ENCODE measurements around the gene GPER1.
"Not testable (repeated sequence)": the region's sequence is repeated elsewhere in the genome, so short reads cannot be mapped to it uniquely, and the experiment has no call there.

Gene GPER1

DNA sequence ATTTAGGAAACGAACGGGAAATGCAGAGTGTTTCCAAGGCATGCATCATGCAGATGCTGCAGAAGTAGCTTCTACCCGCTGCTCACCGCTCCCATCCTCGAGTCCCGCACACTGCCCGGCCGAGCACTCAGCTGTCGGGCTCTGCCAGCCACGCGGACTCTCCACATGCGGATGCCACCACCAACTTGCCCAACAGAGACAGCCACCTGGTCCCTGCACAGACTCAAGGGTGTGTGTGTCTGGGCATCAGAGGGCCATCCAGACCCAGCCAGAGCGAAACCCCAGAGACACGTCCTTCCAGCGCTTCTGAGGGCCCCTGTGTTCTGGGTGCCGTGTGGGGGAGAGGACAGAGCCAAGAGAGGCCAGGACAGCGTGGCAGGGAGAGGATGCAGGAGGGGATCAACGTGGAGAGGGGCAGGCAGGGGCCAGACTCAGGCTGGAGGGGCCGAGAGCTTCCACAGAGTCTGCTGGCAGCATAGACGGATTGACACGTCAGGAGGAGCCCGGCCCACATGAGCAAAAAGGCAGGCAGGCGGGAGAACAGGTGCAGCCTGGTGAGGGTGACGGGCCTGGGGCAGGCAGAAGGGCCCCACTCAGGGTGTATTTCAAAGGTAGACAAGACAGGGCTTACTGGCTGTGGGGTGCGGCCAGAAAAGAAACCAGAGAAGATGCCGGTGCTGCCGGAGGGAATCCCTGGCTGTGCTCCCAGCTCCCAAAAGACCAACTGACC, 18.3 kb downstream of the GPER1 start:
- no peak for DNase-seq

DNA sequence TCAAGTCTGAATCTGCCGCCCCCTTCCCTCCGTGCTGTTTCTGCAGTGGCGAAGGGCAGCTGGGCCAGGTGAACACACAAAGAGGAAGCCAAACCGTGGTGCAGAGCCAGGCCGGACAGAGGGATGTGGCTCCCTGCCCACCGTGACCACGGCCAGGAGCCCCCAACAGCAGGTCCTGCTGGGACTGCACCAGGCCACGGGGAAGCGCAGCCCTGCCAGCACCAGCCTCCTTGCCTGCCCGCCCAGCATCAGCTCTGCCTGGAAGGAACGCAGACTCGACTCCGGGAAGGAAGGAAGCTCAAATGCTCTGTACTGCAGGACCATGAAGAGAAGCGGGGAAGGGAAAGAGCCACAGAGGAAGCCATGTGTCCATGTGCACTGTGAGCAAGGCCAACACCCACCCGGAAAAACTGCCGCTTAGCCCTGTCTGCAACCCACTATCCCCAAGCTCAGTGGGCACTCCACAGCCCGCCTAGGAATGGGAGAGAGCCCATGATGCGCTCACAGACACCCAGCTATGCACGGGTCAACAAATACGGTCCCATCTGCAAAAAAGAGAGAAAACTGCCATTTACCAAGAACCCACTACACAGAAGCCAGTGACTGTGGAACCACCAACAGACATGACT, 19.0 kb downstream of the GPER1 start:
- DNase-seq: no peak

GRCh38 chr7:1108264-1108920, 20.5 kb downstream of the GPER1 start:
- no peak for DNase-seq

- DNase-seq: no peak
Measured at GRCh38 chr7:1109581-1110310, 21.8 kb downstream of the GPER1 start.

DNA sequence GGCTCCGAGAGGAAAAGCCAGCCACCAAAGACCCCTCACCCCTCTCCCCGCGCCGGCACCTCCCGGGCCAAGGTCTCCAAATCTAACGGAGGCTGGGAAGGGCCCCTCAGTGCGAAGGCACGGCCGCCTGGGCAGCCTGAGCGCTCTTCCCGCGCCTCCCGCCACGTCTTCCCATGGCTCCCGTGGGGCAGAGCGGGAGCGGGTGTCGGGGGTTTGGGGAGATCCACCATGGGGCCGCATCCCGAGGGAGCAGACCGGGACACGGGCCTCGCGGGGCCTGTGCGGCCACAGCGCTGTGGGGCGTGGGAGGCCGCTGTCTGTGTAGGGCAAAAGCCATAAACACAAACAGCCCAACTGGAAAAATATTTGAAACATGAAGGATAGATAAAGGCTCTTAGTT, 22.4 kb downstream of the GPER1 start:
- DNase-seq: no peak

- no peak for DNase-seq
Measured at GRCh38 chr7:1111156-1111555, 23.2 kb downstream of the GPER1 start.

- no peak for DNase-seq
Measured at GRCh38 chr7:1112109-1112508, 24.2 kb downstream of the GPER1 start.

GRCh38 chr7:1112625-1113547, 25.0 kb downstream of the GPER1 start:
- DNase-seq: no peak

DNA sequence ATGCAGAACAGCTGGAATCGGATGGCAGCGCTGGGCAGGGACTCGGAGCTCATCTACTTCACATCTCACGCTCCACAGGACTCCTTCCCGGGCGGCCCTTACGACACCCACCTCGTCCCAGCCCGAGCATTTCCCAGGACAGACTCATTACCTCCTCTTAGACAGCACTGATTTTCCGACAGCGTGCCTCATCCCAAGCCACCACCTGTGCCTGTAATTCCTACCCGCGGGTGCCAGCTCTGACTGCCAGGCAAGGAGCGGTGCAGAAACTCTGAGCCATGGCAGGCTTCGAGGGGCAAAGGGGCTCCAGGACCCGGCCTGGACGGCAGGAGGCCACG, 25.6 kb downstream of the GPER1 start:
- no peak for DNase-seq

- DNase-seq: no peak
Measured at GRCh38 chr7:1114088-1114487, 26.2 kb downstream of the GPER1 start.

GRCh38 chr7:1114505-1114904, 26.6 kb downstream of the GPER1 start:
- no peak for DNase-seq

GRCh38 chr7:1115171-1116045, 27.5 kb downstream of the GPER1 start:
- DNase-seq: not testable (repeated sequence)

GRCh38 chr7:1116383-1117008, 28.6 kb downstream of the GPER1 start:
- not testable (repeated sequence) for DNase-seq

DNA sequence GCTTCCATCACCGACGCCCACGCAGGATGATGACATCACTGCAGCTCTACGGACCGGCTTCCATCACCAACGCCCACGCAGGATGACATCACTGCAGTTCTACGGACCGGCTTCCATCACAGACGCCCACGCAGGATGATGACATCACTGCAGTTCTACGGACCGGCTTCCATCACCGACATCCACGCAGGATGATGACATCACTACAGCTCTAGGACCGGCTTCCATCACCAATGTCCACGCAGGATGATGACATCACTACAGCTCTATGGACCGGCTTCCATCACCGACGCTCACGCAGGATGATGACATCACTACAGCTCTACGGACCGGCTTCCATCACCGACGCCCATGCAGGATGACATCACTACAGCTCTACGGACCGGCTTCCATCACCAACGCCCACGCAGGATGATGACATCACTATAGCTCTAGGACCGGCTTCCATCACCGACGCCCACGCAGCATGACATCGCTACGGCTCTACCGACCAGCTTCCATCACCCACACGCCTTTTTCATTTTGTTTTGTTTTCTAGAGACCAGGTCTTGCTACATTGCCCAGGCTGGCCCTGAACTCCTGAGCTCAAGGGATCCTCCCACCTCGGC, 29.5 kb downstream of the GPER1 start:
- no peak for DNase-seq

GRCh38 chr7:1119201-1119600, 31.3 kb downstream of the GPER1 start:
- DNase-seq: no peak

DNA sequence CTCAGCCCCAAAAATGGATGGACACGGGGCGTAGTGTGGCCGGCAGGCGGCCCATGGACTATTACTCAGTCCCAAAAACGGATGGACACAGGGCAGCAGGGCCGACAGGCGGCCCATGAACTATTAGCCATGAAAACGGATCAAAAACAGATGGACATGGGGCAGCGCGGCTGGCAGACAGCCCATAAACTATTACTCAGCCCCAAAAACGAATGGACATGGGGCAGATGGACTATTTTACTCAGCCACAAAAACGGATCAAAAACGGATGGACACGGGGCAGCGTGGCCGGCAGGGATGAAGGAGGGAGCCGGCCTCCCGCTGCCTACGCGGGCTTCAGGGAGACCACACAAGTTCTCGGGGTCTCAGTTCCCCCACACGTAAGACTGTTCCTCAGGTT, 32.9 kb downstream of the GPER1 start:
- DNase-seq: no peak

DNA sequence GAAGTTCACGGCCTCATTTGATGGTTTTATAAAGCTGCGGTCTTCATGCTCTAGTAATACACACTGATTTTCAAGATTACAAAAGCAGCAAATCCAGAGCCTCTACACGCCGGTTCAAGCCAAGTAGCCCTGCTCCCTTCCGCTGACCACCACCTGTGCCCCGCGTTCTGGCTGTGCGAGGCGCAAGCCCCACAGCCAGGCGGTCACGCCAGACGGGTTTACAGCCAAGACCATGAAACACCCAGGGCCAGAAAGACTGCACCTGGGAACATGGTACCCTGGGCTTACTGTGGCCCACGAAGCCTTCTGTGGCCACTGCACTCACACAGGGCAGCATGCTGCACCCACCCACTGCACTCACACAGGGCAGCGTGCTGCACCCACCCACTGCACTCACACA, 33.6 kb downstream of the GPER1 start:
- no peak for DNase-seq

DNA sequence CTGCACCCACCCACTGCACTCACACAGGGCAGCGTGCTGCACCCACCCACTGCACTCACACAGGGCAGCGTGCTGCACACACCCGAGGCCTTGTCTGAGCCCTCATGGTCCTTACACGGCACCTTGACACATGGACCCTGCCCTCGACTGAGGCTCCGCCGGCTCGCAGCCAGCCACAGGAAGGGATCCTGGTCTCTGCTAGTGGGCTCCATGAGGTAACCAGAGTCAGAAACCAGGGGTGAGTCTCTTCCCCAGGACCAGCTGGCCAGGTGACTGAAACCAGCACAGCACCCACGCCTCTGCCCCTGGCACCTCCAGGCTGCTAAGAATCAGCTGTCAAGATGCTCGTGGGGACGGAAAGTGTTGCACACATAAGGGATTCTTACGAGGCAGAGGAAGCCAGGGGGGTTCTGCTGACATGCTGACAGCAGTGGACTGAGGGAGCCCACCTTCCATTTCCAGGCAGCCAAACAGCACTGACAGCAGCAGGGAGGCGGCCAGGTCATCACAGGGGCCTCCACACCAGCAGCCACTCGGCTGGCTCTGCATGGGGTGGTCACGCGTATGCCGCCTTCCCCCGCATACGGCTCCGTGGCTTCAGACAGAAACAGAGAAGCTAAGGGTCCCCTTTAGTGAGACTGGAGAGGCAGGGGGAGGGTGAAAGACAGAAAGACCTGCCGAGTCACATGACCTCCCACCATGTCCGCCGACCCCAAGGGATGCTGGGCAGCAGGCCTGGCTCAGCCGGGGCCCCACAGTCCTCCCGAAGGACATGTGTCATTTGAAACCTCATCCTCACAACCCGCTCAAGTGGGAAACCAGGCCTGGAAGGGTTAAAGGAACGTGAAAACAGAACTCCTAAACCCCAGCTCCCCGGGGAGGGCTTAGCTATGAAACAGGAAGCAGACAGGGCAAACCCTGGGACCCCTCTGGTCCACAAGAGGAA, 34.2 kb downstream of the GPER1 start:
- no peak for DNase-seq

GRCh38 chr7:1122832-1123501, 35.1 kb downstream of the GPER1 start:
- no peak for DNase-seq

All from activated naive CD4-positive, alpha-beta T cell treated with Interleukin-2 at 50 U/mL for 16 hours (primary cell).